Thymus (tissue), 11 donors: ENCODE results near the gene SMU1. TPM values are rescaled to one million over a fixed set of nuclear protein-coding genes. Genes with fewer than 3 reads are reported as not detected.
"Not testable (repeated sequence)": the region's sequence is repeated elsewhere in the genome, so short reads cannot be mapped to it uniquely, and the experiment has no call there.

Source experiments
- DNase-seq, 9 donors: peaks; one replicate each; pipeline ENCODE4 v3.0.0-alpha.2; 2013; ENCODE audit warnings: low spot score in 9 of 9, low read depth in 6 of 9, missing footprints in 1 of 9
- H3K27ac ChIP-seq, 2 donors: one replicate each; pipeline ENCODE4 v1.5.1; 2013; ENCODE audit warnings: control low read depth in 1 of 2, low read depth in 1 of 2, low read length in 1 of 2, mild to moderate bottlenecking in 1 of 2, moderate library complexity in 1 of 2
- H3K27me3 ChIP-seq, 2 donors: one replicate each; pipeline ENCODE4 v1.5.1; 2013; ENCODE audit warnings: low read length in 1 of 2; ENCODE audit not compliant: control insufficient read depth in 2 of 2, insufficient read depth in 1 of 2
- H3K36me3 ChIP-seq, 2 donors: one replicate each; pipeline ENCODE4 v1.5.1; 2013; ENCODE audit warnings: low read length in 1 of 2, mild to moderate bottlenecking in 1 of 2, moderate library complexity in 1 of 2; ENCODE audit not compliant: control insufficient read depth in 2 of 2, insufficient read depth in 2 of 2
- H3K4me1 ChIP-seq, 2 donors: one replicate each; pipeline ENCODE4 v1.5.1; 2013; ENCODE audit warnings: low read length in 2 of 2; ENCODE audit not compliant: control insufficient read depth in 2 of 2, insufficient read depth in 2 of 2
- H3K4me3 ChIP-seq, 2 donors: one replicate each; pipeline ENCODE4 v1.5.1; 2013; ENCODE audit warnings: low read length in 2 of 2, control low read depth in 1 of 2, mild to moderate bottlenecking in 1 of 2
- H3K9me3 ChIP-seq, 2 donors: one replicate each; pipeline ENCODE4 v1.5.1; 2013; ENCODE audit warnings: low read length in 1 of 2, mild to moderate bottlenecking in 1 of 2; ENCODE audit not compliant: control insufficient read depth in 2 of 2, insufficient read depth in 1 of 2
- WGBS: extraction: QIAGEN DNeasy Blood & Tissue Kit; methylation state at CpG from one replicate; pipeline ENCODE4 v1.1.7; 2013; 5-methylcytosine and 5-hydroxymethylcytosine counted together
- polyA plus RNA-seq: library from polyadenylated mRNA; stranded (reverse); fragments of 200-250 nt; gene quantifications from one replicate; pipeline ENCODE4 v1.2.3, GENCODE V29; 2013
- total RNA-seq: library from RNA; stranded (reverse); fragments of 120-200 nt; gene quantifications from one replicate; pipeline ENCODE4 v1.2.4, GENCODE V29; 2013
- donor health status: healthy.

The SMU1 gene
- total and polyA plus RNA-seq, 2 donors = 14.9 to 27.3 TPM

DNA sequence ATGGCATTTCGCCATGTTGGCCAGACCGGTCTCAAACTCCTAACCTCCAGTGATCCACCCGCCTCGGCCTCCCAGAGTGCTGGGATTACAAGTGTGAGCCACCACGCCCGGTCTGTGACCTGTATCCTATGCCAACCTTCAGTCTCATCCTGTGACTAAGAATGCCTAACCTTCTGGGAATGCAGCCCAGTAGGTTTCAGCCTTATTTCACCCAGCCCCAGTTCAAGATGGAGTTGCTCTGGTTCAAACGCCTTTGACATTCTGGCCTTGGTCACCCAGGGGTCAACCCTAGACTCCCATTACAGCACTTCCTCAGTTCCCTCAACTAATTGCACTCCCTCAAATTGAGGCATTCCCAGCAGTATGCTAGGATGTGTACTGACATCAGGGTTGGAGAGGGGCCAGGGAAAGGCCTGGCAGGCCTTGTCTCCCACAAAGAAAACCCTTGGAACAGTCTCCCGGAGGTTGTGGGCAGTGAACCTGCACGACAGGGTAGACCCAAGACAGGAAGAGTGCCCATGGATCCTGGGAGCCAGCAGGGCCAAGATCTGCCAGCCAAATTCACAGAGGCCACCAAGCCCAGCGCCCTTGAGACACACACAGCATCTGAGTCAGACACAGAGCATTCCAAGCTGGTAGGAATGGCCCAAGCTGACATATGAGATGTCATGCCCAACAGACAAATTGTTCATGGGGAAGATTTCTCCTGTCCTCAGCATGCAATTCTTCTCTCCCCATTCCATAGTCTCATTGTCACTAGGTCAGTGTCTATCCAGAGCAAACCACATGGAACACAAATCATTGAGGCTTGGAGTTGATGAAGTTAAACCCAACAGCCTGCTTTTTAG, 24.9 kb upstream of the SMU1 start:
- Histone ChIP-seq H3K9me3 (no peaks in the 10 kb centered on the region), H3K27me3 (no peaks in the 10 kb centered on the region), H3K27ac (no peak overlapping the region), H3K4me3 (no peak overlapping the region), H3K4me1 (no peaks in the 10 kb centered on the region), H3K36me3 (no peaks in the 10 kb centered on the region)
- WGBS = 96% methylated on average over 10 of the region's 10 CpGs
- no peak for DNase-seq

- 99% methylated on average over 2 of the region's 2 CpGs for WGBS
- no peaks in the 10 kb centered on the region for H3K36me3 ChIP-seq
These were observed 23.3 kb upstream of the SMU1 start for GRCh38 chr9:33099754-33100153.

GRCh38 chr9:33097192-33097591, 20.7 kb upstream of the SMU1 start:
- 98% methylated on average over 3 of the region's 3 CpGs for WGBS

More at GRCh38 chr9:33099754-33100153, 23.3 kb upstream of the SMU1 start:
- DNase-seq = no peak
- H3K27me3 ChIP-seq = no peaks in the 10 kb centered on the region
- no peak overlapping the region for H3K4me3 ChIP-seq
- no peaks in the 10 kb centered on the region for H3K4me1 ChIP-seq
- no peak overlapping the region for H3K27ac ChIP-seq
- H3K9me3 ChIP-seq = no peaks in the 10 kb centered on the region

GRCh38 chr9:33092634-33093033, 16.2 kb upstream of the SMU1 start:
- Histone ChIP-seq H3K9me3 (no peaks in the 10 kb centered on the region), H3K27me3 (no peaks in the 10 kb centered on the region), H3K27ac (no peak overlapping the region), H3K4me3 (no peak overlapping the region), H3K36me3 (no peaks in the 10 kb centered on the region), H3K4me1 (no peaks in the 10 kb centered on the region)
- DNase-seq = no peak
- WGBS = 86% methylated on average over 5 of the region's 5 CpGs

More at GRCh38 chr9:33097192-33097591, 20.7 kb upstream of the SMU1 start:
- no peaks in the 10 kb centered on the region for H3K9me3 ChIP-seq
- H3K27me3 ChIP-seq = no peaks in the 10 kb centered on the region
- no peak overlapping the region for H3K4me3 ChIP-seq
- no peak overlapping the region for H3K27ac ChIP-seq
- no peak for DNase-seq
- H3K4me1 ChIP-seq = no peaks in the 10 kb centered on the region
- H3K36me3 ChIP-seq = no peaks in the 10 kb centered on the region

GRCh38 chr9:33085672-33086071, 9.2 kb upstream of the SMU1 start:
- not testable (repeated sequence) for H3K36me3 ChIP-seq, DNase-seq, H3K4me3 ChIP-seq, H3K27ac ChIP-seq, H3K9me3 ChIP-seq, H3K27me3 ChIP-seq
- H3K4me1 ChIP-seq = peaks cover 18 to 24% of the 10 kb centered on the region in 2 donors
- WGBS = 96% methylated on average over 9 of the region's 9 CpGs

DNA sequence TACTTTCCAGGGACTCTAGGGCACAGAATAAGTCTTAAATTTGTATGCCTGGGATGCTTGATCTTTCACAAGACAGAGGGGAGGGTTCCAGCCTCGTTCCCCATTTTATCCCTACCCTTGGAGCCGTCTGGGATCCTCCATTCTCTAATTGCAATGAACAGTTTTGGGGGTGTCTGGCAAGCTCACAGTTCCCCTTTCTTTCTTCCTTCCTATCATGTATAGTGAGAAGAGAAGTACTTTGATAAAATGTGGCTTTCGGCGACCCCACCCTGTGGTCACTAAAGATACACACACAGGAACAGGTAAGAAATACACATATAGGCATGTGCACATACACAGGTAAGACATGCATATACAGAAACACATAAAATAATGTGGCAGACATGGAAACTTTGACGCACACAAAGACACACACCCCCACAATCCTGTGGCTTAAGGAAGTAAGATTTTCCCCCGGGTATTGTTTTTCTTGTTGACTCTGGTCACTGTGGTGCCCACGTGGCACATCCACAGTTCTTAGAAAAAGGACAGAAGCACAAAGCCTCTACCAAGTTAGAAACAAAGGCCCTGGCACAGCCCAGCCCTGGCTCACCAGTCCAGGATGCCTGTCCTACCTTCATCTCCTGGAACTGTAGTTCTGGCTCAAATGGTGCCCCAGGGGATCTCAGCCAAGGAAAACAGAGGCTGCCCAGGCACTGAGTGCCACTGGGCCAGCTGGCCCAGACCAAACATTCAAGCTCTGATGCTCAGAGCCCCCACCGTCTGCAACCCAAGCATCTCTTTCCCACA, 6.3 kb upstream of the SMU1 start:
- 39% methylated on average over 8 of the region's 8 CpGs for WGBS
- no peak for DNase-seq
- Histone ChIP-seq H3K4me3 (no peak overlapping the region), H3K4me1 (peaks cover 18 to 28% of the 10 kb centered on the region in 2 donors), H3K27ac (peak overlapping the region; percentile 1 to 25), H3K9me3 (peaks cover 0 to 3% of the 10 kb centered on the region in 2 donors), H3K27me3 (no peaks in the 10 kb centered on the region), H3K36me3 (no peaks in the 10 kb centered on the region)

GRCh38 chr9:33082128-33082527, 5.7 kb upstream of the SMU1 start:
- H3K27me3 ChIP-seq = no peaks in the 10 kb centered on the region
- peaks cover 0 to 4% of the 10 kb centered on the region in 2 donors for H3K9me3 ChIP-seq
- peak overlapping the region; percentile 1 to 53 for H3K27ac ChIP-seq
- H3K36me3 ChIP-seq = no peaks in the 10 kb centered on the region
- H3K4me3 ChIP-seq = no peak overlapping the region
- peak in 4 of 9 donors; percentile 29 to 70 (median 39) for DNase-seq
- peaks cover 18 to 29% of the 10 kb centered on the region in 2 donors for H3K4me1 ChIP-seq
- 16% methylated on average over 5 of the region's 5 CpGs for WGBS

DNA sequence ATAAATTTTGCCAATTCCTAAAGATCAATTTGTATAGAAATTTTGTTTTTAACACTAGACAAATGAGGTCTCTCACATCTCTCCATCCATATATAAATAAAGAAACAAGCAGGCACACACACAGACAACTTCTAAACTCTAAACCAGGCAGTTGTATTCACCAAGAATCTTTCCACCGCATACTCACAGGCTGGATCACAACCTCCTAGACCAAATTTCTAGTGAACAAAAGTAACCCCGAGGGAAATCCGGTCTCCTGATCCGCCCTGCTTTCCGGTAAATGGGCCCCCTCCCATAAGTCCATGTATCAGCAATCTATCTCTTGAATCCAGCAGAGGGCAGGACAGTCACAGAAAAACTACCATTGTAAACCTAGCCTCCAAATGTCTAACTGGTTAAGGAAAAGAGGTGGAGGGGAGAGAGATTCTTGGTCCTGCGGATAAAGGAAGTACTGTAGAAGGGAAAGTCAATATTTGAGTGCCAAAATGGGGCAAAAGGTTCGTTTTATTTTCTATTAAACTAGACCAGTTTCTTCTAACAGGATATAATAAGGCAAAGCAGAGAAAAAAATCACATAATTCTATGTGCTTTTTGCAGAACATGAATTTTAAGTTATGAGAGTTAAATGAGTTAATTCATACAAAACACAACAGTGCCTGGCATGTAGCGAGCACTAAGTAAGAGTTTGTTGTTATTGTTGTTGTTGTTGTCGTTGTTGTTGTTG, 4.8 kb upstream of the SMU1 start:
- peak; percentile 63 to 94 (median 85) for DNase-seq
- Histone ChIP-seq H3K9me3 (peaks cover 0 to 6% of the 10 kb centered on the region in 2 donors), H3K4me1 (peaks cover 18 to 32% of the 10 kb centered on the region in 2 donors), H3K27me3 (no peaks in the 10 kb centered on the region), H3K4me3 (peak overlapping the region; percentile 7 to 32), H3K27ac (peak overlapping the region; percentile 46 to 80), H3K36me3 (no peaks in the 10 kb centered on the region)
- 19% methylated on average over 9 of the region's 9 CpGs for WGBS
